Muscle of arm (tissue), 14 donors: ENCODE results near the gene ATP5MG. TPM values are rescaled to one million over a fixed set of nuclear protein-coding genes. Genes with fewer than 3 reads are reported as not detected.

Source experiments
- DNase-seq: peaks from one replicate; pipeline ENCODE4 v3.0.0-alpha.2; 2013
- long read RNA-seq, 11 donors: transcript quantifications; one replicate each; lab custom pipeline, GENCODE V29; 2026
- polyA plus RNA-seq, 12 donors: library from polyadenylated mRNA; unstranded; fragments of 120-200 nt; gene quantifications; one replicate each; pipeline ENCODE4 v1.2.1, GENCODE V29; 2013; ENCODE audit not compliant: insufficient read length in 12 of 12

Gene ATP5MG, protein sequence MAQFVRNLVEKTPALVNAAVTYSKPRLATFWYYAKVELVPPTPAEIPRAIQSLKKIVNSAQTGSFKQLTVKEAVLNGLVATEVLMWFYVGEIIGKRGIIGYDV
- 100 to 1,000 TPM in 11 of 12 donors, not detected in 1; 296 to 410 (median 345) TPM for polyA plus RNA-seq
- long read RNA-seq, donor 1, transcript ATP5MG-201 (3 exons, 1,577 nt): major isoform, 483 of 534 reads
- long read RNA-seq, donor 1, transcript ATP5MG-208 (2 exons, 623 nt): minor isoform, 7 of 534 reads
- long read RNA-seq, donor 1, transcript ATP5MG-203 (2 exons, 1,582 nt): minor isoform, 37 of 534 reads
- long read RNA-seq, donor 1, partial matches to known transcripts: 0 of 534 reads
- long read RNA-seq, donor 1, other reads (novel, unspliced or antisense): 5 of 534 reads
- long read RNA-seq, donor 2, transcript ATP5MG-201 (3 exons, 1,577 nt): major isoform, 321 of 424 reads
- long read RNA-seq, donor 2, transcript ATP5MG-203 (2 exons, 1,582 nt): minor isoform, 48 of 424 reads
- long read RNA-seq, donor 2, partial matches to known transcripts: 51 of 424 reads
- long read RNA-seq, donor 2, other reads (novel, unspliced or antisense): 0 of 424 reads
- long read RNA-seq, donor 3, transcript ATP5MG-201 (3 exons, 1,577 nt): major isoform, 121 of 153 reads
- long read RNA-seq, donor 3, transcript ATP5MG-203 (2 exons, 1,582 nt): minor isoform, 17 of 153 reads
- long read RNA-seq, donor 3, partial matches to known transcripts: 11 of 153 reads
- long read RNA-seq, donor 3, other reads (novel, unspliced or antisense): 0 of 153 reads
- long read RNA-seq, donor 4, transcript ATP5MG-203 (2 exons, 1,582 nt): minor isoform, 17 of 174 reads
- long read RNA-seq, donor 4, transcript ATP5MG-201 (3 exons, 1,577 nt): major isoform, 145 of 174 reads
- long read RNA-seq, donor 4, partial matches to known transcripts: 11 of 174 reads
- long read RNA-seq, donor 4, other reads (novel, unspliced or antisense): 0 of 174 reads
- long read RNA-seq, donor 5: 0 reads
- long read RNA-seq, donor 6, transcript ATP5MG-203 (2 exons, 1,582 nt): minor isoform, 41 of 247 reads
- long read RNA-seq, donor 6, transcript ATP5MG-201 (3 exons, 1,577 nt): major isoform, 202 of 247 reads
- long read RNA-seq, donor 6, partial matches to known transcripts: 0 of 247 reads
- long read RNA-seq, donor 6, other reads (novel, unspliced or antisense): 0 of 247 reads
- long read RNA-seq, donor 7, transcript ATP5MG-201 (3 exons, 1,577 nt): major isoform, 156 of 179 reads
- long read RNA-seq, donor 7, transcript ATP5MG-203 (2 exons, 1,582 nt): minor isoform, 19 of 179 reads
- long read RNA-seq, donor 7, partial matches to known transcripts: 0 of 179 reads
- long read RNA-seq, donor 7, other reads (novel, unspliced or antisense): 0 of 179 reads
- long read RNA-seq, donor 8, transcript ATP5MG-203 (2 exons, 1,582 nt): minor isoform, 27 of 560 reads
- long read RNA-seq, donor 8, transcript ATP5MG-206 (4 exons, 900 nt): minor isoform, 6 of 560 reads
- long read RNA-seq, donor 8, transcript ATP5MG-201 (3 exons, 1,577 nt): major isoform, 497 of 560 reads
- long read RNA-seq, donor 8, partial matches to known transcripts: 22 of 560 reads
- long read RNA-seq, donor 8, other reads (novel, unspliced or antisense): 5 of 560 reads
- long read RNA-seq, donor 9, transcript ATP5MG-201 (3 exons, 1,577 nt): major isoform, 226 of 284 reads
- long read RNA-seq, donor 9, transcript ATP5MG-203 (2 exons, 1,582 nt): minor isoform, 35 of 284 reads
- long read RNA-seq, donor 9, partial matches to known transcripts: 20 of 284 reads
- long read RNA-seq, donor 9, other reads (novel, unspliced or antisense): 0 of 284 reads
- long read RNA-seq, donor 10, transcript ATP5MG-201 (3 exons, 1,577 nt): major isoform, 285 of 321 reads
- long read RNA-seq, donor 10, transcript ATP5MG-203 (2 exons, 1,582 nt): minor isoform, 19 of 321 reads
- long read RNA-seq, donor 10, partial matches to known transcripts: 13 of 321 reads
- long read RNA-seq, donor 10, other reads (novel, unspliced or antisense): 0 of 321 reads
- long read RNA-seq, donor 11, transcript ATP5MG-203 (2 exons, 1,582 nt): minor isoform, 31 of 445 reads
- long read RNA-seq, donor 11, transcript ATP5MG-201 (3 exons, 1,577 nt): major isoform, 381 of 445 reads
- long read RNA-seq, donor 11, transcript ATP5MG-208 (2 exons, 623 nt): minor isoform, 6 of 445 reads
- long read RNA-seq, donor 11, partial matches to known transcripts: 26 of 445 reads
- long read RNA-seq, donor 11, other reads (novel, unspliced or antisense): 0 of 445 reads

GRCh38 chr11:118401151-118401879 is at the start of gene ATP5MG:
Gene ATP5MG (plus strand): TSS chr11:118401606. CDS start chr11:118401666, 60 bp downstream.
- DNase-seq: peak; percentile 94

DNA sequence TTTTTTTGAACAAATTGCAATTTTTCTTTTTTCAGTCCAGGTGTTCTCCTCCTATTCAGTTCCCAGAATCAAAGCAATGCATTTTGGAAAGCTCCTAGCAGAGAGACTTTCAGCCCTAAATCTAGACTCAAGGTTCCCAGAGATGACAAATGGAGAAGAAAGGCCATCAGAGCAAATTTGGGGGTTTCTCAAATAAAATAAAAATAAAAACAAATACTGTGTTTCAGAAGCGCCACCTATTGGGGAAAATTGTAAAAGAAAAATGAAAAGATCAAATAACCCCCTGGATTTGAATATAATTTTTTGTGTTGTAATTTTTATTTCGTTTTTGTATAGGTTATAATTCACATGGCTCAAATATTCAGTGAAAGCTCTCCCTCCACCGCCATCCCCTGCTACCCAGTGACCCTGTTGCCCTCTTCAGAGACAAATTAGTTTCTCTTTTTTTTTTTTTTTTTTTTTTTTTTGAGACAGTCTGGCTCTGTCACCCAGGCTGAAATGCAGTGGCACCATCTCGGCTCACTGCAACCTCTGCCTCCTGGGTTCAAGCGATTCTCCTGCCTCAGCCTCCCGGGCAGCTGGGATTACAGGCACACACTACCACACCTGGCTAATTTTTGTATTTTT is 48.2 kb upstream of the ATP5MG start:
- peak; percentile 23 for DNase-seq

- no peak for DNase-seq
Measured at GRCh38 chr11:118358071-118358470, 43.3 kb upstream of the ATP5MG start.

GRCh38 chr11:118359295-118359958 is 42.0 kb upstream of the ATP5MG start, which contains the start of gene UBE4A:
Gene UBE4A (plus strand): TSS chr11:118359600. CDS start chr11:118365081, 5,481 bp downstream.
- peak; percentile 95 for DNase-seq

GRCh38 chr11:118364956-118365615 is 36.3 kb upstream of the ATP5MG start:
- DNase-seq: no peak

DNA sequence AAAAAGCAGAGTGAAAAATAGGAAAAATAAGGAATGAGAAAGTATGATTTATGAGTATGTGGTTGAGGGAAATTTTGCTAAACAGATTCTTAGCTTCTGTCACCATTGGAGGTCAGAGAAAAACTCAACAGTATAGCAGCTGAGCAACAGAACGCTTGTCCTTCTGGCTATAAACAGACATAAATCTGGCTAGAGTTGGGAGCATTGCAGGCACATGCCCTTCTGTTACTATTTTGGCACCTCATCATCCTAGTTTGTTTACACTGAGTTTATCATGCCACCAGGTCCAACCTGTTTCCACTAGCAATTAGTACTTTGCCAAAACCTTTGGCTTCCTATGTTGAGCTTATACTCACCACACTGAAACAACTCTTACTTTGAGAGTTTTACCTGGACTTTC is 35.1 kb upstream of the ATP5MG start:
- DNase-seq: no peak

DNA sequence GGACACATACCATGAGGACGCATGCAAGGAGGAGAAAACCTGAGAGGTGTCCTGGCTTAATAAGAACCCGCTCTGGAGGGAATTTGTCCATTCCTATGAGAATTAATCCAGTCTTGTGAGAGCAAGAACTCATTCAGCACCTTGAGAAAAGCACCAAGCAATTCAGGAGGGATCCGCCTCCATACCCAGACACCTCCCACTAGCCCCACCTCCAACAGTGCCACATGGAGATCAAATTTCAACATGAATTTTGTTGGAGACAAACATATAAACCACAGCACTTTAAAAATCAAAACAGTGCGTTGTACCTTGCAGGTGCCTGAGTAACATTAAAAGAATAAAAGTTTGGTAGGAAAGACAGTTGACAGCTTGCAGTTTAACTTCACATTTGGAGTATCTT is 30.6 kb upstream of the ATP5MG start:
- DNase-seq: no peak

DNA sequence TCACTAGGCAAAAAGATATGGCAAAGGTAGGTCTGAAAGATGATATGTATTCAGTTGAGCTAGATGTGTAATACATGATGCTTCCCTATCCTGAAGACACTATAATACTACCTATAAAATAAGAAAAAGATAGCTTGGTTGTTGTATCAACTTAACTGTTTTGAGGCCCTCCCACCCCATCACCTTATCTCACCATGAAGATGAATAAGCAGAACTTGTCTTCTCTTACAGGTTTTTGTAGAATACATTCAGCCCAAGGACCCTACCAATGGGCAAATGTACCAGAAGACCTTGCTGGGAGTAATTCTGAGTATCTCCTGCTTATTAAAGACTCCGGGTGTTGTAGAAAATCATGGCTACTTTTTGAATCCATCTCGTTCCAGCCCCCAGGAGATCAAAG is 28.1 kb upstream of the ATP5MG start:
- no peak for DNase-seq

DNA sequence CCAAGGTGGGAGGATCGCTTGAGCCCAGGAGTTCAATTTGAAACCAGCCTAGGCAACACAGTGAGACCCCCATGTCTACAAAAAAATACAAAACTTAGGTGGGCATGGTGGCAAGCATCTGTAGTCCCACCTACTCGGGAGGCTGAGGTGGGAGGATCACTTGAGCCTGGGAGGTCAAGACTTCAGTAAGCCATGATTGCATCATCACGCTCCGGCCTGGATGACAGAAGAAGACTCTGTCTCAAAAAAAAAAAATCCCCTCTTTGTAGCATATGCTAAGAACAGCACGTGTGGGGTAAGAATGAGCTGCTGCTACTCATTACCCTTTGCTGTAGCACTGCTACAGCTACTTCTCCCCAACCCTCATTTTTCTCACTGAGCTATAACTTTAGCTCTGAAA is 27.5 kb upstream of the ATP5MG start:
- no peak for DNase-seq

- no peak for DNase-seq
Measured at GRCh38 chr11:118374729-118375128, 26.7 kb upstream of the ATP5MG start.

- no peak for DNase-seq
Measured at GRCh38 chr11:118375978-118376377, 25.4 kb upstream of the ATP5MG start.

DNA sequence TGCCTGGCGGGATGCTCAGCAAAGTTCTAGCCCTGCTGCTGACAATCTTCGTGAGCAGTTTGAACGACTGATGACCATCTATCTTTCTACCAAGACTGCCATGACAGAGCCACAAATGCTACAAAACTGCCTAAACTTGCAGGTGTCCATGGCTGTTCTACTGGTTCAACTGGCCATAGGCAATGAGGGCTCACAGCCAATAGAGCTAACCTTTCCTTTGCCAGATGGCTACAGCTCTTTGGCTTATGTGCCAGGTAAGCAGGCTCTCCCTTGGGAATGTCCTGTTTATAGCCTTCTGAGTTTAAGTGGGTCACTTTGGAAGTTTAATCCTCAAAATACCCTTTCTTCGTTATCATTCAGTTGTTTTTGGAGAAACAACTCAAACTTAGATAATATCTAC is 21.9 kb upstream of the ATP5MG start:
- no peak for DNase-seq

GRCh38 chr11:118380571-118380970 is 20.8 kb upstream of the ATP5MG start:
- no peak for DNase-seq

DNA sequence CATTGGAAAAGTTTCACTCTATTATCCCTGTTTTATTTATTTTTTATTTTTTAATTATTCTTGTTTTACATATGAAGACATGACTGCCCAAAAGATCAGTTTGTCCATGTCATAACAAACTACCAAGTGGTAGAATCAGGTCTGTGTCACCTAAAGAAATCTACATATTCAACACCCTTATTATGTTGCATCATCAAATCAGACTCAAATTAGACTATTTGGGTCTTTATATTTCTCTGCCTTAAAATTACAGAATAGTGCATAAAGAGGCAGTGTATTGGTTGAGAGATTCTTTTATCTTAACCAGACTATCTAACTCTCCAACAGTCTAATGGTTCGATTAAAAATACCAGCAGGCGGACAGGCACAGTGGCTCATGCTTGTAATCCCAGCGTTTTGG is 18.5 kb upstream of the ATP5MG start:
- DNase-seq: no peak

- no peak for DNase-seq
Measured at GRCh38 chr11:118383657-118384056, 17.7 kb upstream of the ATP5MG start.

GRCh38 chr11:118396097-118396501 is 5.3 kb upstream of the ATP5MG start:
- no peak for DNase-seq

GRCh38 chr11:118397448-118397847 is 4.0 kb upstream of the ATP5MG start:
- DNase-seq: no peak
